Liver (tissue), 9 donors: ENCODE measurements around the gene LRMDA. TPM values are rescaled to one million over a fixed set of nuclear protein-coding genes. Genes with fewer than 3 reads are reported as not detected.

Experiments
- DNase-seq: peaks from one replicate; pipeline ENCODE4 v3.0.0-alpha.2; 2017; ENCODE audit warnings: low spot score
- H3K27ac ChIP-seq, 2 donors: one replicate each; pipeline ENCODE4 v1.7.0; 2013; ENCODE audit warnings: inconsistent platforms in 2 of 2, low read length in 2 of 2, control low read depth in 1 of 2, low read depth in 1 of 2, mild to moderate bottlenecking in 1 of 2
- H3K27me3 ChIP-seq, 4 donors: one replicate each; pipeline versions ENCODE4 v1.6.1 to v1.7.0; 2013; ENCODE audit warnings: low read length in 3 of 4, inconsistent platforms in 1 of 4, mild to moderate bottlenecking in 1 of 4, moderate library complexity in 1 of 4; ENCODE audit not compliant: control insufficient read depth in 4 of 4, insufficient read depth in 4 of 4
- H3K36me3 ChIP-seq, 4 donors: one replicate each; pipeline versions ENCODE4 v1.6.1 to v1.7.0; 2013; ENCODE audit warnings: low read length in 3 of 4, mild to moderate bottlenecking in 3 of 4, low read depth in 1 of 4, moderate library complexity in 1 of 4; ENCODE audit not compliant: control insufficient read depth in 4 of 4, insufficient read depth in 3 of 4
- H3K4me1 ChIP-seq, 4 donors: one replicate each; pipeline versions ENCODE4 v1.6.1 to v1.7.0; 2013; ENCODE audit warnings: low read length in 3 of 4, mild to moderate bottlenecking in 3 of 4, moderate library complexity in 1 of 4; ENCODE audit not compliant: control insufficient read depth in 4 of 4, insufficient read depth in 4 of 4
- H3K4me3 ChIP-seq, 3 donors: one replicate each; pipeline versions ENCODE4 v1.6.1 to v1.7.0; 2013; ENCODE audit warnings: low read length in 3 of 3, control low read depth in 1 of 3, low read depth in 1 of 3, mild to moderate bottlenecking in 1 of 3
- H3K9ac ChIP-seq, 2 donors: one replicate each; pipeline ENCODE4 v1.7.0; 2013; ENCODE audit warnings: low read length in 2 of 2, mild to moderate bottlenecking in 2 of 2, moderate library complexity in 2 of 2, control low read depth in 1 of 2, low read depth in 1 of 2
- H3K9me3 ChIP-seq, 4 donors: one replicate each; pipeline versions ENCODE4 v1.6.1 to v1.7.0; 2013; ENCODE audit warnings: low read length in 3 of 4; ENCODE audit not compliant: control insufficient read depth in 4 of 4
- ATF3 ChIP-seq: IDR thresholded peaks from 2 replicates; pipeline ENCODE4 v1.6.1; 2016; ENCODE audit warnings: antibody characterized with exemption
- CTCF ChIP-seq: fragments of 150-350 bp; IDR thresholded peaks from 2 replicates; pipeline ENCODE4 v1.5.1; 2017; ENCODE audit warnings: improper control_type of control experiment, low read depth, low read length; ENCODE audit not compliant: missing input control
- EGR1 ChIP-seq, 2 donors: IDR thresholded peaks; 2 replicates each; pipeline ENCODE4 v1.6.1; 2016 to 2018; ENCODE audit warnings: antibody characterized with exemption in 2 of 2, low read depth in 2 of 2
- GABPA ChIP-seq, 2 donors: IDR thresholded peaks in 1 of 2; conservative IDR thresholded peaks in 1 of 2; 2 replicates each; pipeline ENCODE4 v1.6.1; 2016; ENCODE audit warnings: antibody characterized with exemption in 2 of 2, mild to moderate bottlenecking in 1 of 2, moderate library complexity in 1 of 2
- HNF4A ChIP-seq, 2 donors: conservative IDR thresholded peaks; 2 replicates each; pipeline ENCODE4 v1.6.1; 2016; ENCODE audit warnings: antibody characterized with exemption in 2 of 2, mild to moderate bottlenecking in 2 of 2
- HNF4G ChIP-seq: IDR thresholded peaks from 2 replicates; pipeline ENCODE4 v1.6.1; 2016; ENCODE audit warnings: antibody characterized with exemption
- NR2F2 ChIP-seq: IDR thresholded peaks from 2 replicates; pipeline ENCODE4 v1.6.1; 2016; ENCODE audit warnings: antibody characterized with exemption
- RAD21 ChIP-seq, 2 donors: IDR thresholded peaks; 2 replicates each; pipeline ENCODE4 v1.6.1; 2016; ENCODE audit warnings: antibody characterized with exemption in 2 of 2, mild to moderate bottlenecking in 2 of 2
- RXRA ChIP-seq, 2 donors: IDR thresholded peaks; 2 replicates each; pipeline ENCODE4 v1.6.1; 2017 to 2018; ENCODE audit warnings: antibody characterized with exemption in 2 of 2, mild to moderate bottlenecking in 1 of 2
- SP1 ChIP-seq: IDR thresholded peaks from 2 replicates; pipeline ENCODE4 v1.6.1; 2018; ENCODE audit warnings: antibody characterized with exemption, mild to moderate bottlenecking
- YY1 ChIP-seq: IDR thresholded peaks from 2 replicates; pipeline ENCODE4 v1.6.1; 2016; ENCODE audit warnings: antibody characterized with exemption, mild to moderate bottlenecking
- polyA plus RNA-seq, 2 donors: library from polyadenylated mRNA; stranded (reverse) in 1 of 2; unstranded in 1 of 2; fragments of 200-250 nt in 1 of 2; fragments of >200 nt in 1 of 2; fragmentation: Nextera tagmentation in 1 of 2; extraction: Ambion mirVana in 1 of 2; gene quantifications; one replicate each; pipeline versions ENCODE4 v1.2.1 to v1.2.3, GENCODE V29; 2013 to 2015
- total RNA-seq, 2 donors: library from RNA; depleted of rRNA; stranded (reverse); fragments of >200 nt; gene quantifications; one replicate each; pipeline ENCODE4 v1.2.3, GENCODE V29; 2014
- TF ChIP-seq, protein P1 (sequence below): IDR thresholded peaks from 2 replicates; pipeline ENCODE4 v1.6.1; 2016; ENCODE audit warnings: antibody characterized with exemption
- TF ChIP-seq, protein P2 (sequence below): IDR thresholded peaks from 2 replicates; pipeline ENCODE4 v1.6.1; 2016; ENCODE audit warnings: antibody characterized with exemption
- TF ChIP-seq, protein P3 (sequence below): IDR thresholded peaks from 2 replicates; pipeline ENCODE4 v1.6.1; 2016; ENCODE audit warnings: antibody characterized with exemption, mild to moderate bottlenecking
- donor health status: healthy.
- donor health status: healthy.
- donor health status: healthy.
- donor health status: healthy.
- donor health status: healthy.

LRMDA gene
- total and polyA plus RNA-seq, 4 donors = 7.9 to 15.8 (median 11.3) TPM

GRCh38 chr10:76291175-76291574 is 859.8 kb downstream of the LRMDA start:
- no peak for DNase-seq

More at GRCh38 chr10:76291175-76291574, 859.8 kb downstream of the LRMDA start:
- H3K9me3 ChIP-seq = no peaks in the 10 kb centered on the region
- no peaks in the 10 kb centered on the region for H3K36me3 ChIP-seq
- H3K9ac ChIP-seq = no peak overlapping the region
- TF ChIP-seq SP1 = no peak
- TF ChIP-seq, protein P1, sequence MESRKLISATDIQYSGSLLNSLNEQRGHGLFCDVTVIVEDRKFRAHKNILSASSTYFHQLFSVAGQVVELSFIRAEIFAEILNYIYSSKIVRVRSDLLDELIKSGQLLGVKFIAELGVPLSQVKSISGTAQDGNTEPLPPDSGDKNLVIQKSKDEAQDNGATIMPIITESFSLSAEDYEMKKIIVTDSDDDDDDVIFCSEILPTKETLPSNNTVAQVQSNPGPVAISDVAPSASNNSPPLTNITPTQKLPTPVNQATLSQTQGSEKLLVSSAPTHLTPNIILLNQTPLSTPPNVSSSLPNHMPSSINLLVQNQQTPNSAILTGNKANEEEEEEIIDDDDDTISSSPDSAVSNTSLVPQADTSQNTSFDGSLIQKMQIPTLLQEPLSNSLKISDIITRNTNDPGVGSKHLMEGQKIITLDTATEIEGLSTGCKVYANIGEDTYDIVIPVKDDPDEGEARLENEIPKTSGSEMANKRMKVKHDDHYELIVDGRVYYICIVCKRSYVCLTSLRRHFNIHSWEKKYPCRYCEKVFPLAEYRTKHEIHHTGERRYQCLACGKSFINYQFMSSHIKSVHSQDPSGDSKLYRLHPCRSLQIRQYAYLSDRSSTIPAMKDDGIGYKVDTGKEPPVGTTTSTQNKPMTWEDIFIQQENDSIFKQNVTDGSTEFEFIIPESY = no peak
- TF ChIP-seq YY1 = no peak
- TF ChIP-seq HNF4G = no peak
- no peak for TF ChIP-seq HNF4A (conservative IDR thresholded peaks at IDR 0.05)
- TF ChIP-seq, protein P2, sequence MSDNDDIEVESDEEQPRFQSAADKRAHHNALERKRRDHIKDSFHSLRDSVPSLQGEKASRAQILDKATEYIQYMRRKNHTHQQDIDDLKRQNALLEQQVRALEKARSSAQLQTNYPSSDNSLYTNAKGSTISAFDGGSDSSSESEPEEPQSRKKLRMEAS = no peak
- TF ChIP-seq ATF3 = no peak
- no peak for TF ChIP-seq CTCF
- TF ChIP-seq, protein P3, sequence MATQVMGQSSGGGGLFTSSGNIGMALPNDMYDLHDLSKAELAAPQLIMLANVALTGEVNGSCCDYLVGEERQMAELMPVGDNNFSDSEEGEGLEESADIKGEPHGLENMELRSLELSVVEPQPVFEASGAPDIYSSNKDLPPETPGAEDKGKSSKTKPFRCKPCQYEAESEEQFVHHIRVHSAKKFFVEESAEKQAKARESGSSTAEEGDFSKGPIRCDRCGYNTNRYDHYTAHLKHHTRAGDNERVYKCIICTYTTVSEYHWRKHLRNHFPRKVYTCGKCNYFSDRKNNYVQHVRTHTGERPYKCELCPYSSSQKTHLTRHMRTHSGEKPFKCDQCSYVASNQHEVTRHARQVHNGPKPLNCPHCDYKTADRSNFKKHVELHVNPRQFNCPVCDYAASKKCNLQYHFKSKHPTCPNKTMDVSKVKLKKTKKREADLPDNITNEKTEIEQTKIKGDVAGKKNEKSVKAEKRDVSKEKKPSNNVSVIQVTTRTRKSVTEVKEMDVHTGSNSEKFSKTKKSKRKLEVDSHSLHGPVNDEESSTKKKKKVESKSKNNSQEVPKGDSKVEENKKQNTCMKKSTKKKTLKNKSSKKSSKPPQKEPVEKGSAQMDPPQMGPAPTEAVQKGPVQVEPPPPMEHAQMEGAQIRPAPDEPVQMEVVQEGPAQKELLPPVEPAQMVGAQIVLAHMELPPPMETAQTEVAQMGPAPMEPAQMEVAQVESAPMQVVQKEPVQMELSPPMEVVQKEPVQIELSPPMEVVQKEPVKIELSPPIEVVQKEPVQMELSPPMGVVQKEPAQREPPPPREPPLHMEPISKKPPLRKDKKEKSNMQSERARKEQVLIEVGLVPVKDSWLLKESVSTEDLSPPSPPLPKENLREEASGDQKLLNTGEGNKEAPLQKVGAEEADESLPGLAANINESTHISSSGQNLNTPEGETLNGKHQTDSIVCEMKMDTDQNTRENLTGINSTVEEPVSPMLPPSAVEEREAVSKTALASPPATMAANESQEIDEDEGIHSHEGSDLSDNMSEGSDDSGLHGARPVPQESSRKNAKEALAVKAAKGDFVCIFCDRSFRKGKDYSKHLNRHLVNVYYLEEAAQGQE = no peak
- TF ChIP-seq EGR1 (IDR thresholded peaks at IDR 0.05; ENCODE audit: low read depth in 2 of 2) = no peak
- no peak for TF ChIP-seq GABPA (IDR thresholded peaks at IDR 0.05 in 1 of 2, conservative IDR thresholded peaks at IDR 0.05 in 1 of 2)
- TF ChIP-seq RXRA (IDR thresholded peaks at IDR 0.05) = no peak
- no peak for TF ChIP-seq RAD21 (IDR thresholded peaks at IDR 0.05)
- no peak for TF ChIP-seq NR2F2
- H3K27me3 ChIP-seq = no peaks in the 10 kb centered on the region
- H3K4me1 ChIP-seq = no peaks in the 10 kb centered on the region
- no peak overlapping the region for H3K4me3 ChIP-seq
- no peak overlapping the region for H3K27ac ChIP-seq
